ENCODE data around the gene SLC45A3. TPM values are rescaled to one million over a fixed set of nuclear protein-coding genes. Genes with fewer than 3 reads are reported as not detected.

Gene SLC45A3
- total RNA-seq, 1 donor from 2014 or later = 0.79 TPM

- no peaks in the 10 kb centered on the region for H3K36me3 ChIP-seq (ENCODE audit: control insufficient read depth, insufficient read depth, low read length)
- H3K4me3 ChIP-seq (ENCODE audit: low read depth, low read length) = no peak overlapping the region
- H3K27me3 ChIP-seq (ENCODE audit: control insufficient read depth, insufficient read depth, low read length) = no peaks in the 10 kb centered on the region
- DNase-seq (ENCODE audit: low read depth) (no peak), FAIRE-seq (no peak)
- TF ChIP-seq CTCF (IDR thresholded peaks at IDR 0.05; ENCODE audit: insufficient read depth, low read length, severe bottlenecking) = no peak
These were observed 19.9 kb downstream of the SLC45A3 start for GRCh38 chr1:205660361-205660760.

- Histone ChIP-seq H3K27me3 (ENCODE audit: control insufficient read depth, insufficient read depth, low read length) (no peaks in the 10 kb centered on the region), H3K36me3 (ENCODE audit: control insufficient read depth, insufficient read depth, low read length) (no peaks in the 10 kb centered on the region), H3K4me3 (ENCODE audit: low read depth, low read length) (no peak overlapping the region)
- peak; percentile 39 for DNase-seq (ENCODE audit: low read depth)
- FAIRE-seq = no peak
- peak; percentile 91 for TF ChIP-seq CTCF (IDR thresholded peaks at IDR 0.05; ENCODE audit: insufficient read depth, low read length, severe bottlenecking)
These were observed 21.2 kb downstream of the SLC45A3 start for GRCh38 chr1:205658943-205659581.

GRCh38 chr1:205656236-205656635 is 24.1 kb downstream of the SLC45A3 start:
- H3K36me3 ChIP-seq (ENCODE audit: control insufficient read depth, insufficient read depth, low read length) = no peaks in the 10 kb centered on the region
- no peak overlapping the region for H3K4me3 ChIP-seq (ENCODE audit: low read depth, low read length)
- TF ChIP-seq CTCF (IDR thresholded peaks at IDR 0.05; ENCODE audit: insufficient read depth, low read length, severe bottlenecking) = no peak
- no peak for DNase-seq (ENCODE audit: low read depth)
- H3K27me3 ChIP-seq (ENCODE audit: control insufficient read depth, insufficient read depth, low read length) = no peaks in the 10 kb centered on the region
- no peak for FAIRE-seq

GRCh38 chr1:205652984-205653383 is 27.3 kb downstream of the SLC45A3 start:
- FAIRE-seq = no peak

GRCh38 chr1:205650241-205650640 is 30.1 kb downstream of the SLC45A3 start:
- Histone ChIP-seq H3K36me3 (ENCODE audit: control insufficient read depth, insufficient read depth, low read length) (no peaks in the 10 kb centered on the region), H3K27me3 (ENCODE audit: control insufficient read depth, insufficient read depth, low read length) (no peaks in the 10 kb centered on the region), H3K4me3 (ENCODE audit: low read depth, low read length) (no peak overlapping the region)
- DNase-seq (ENCODE audit: low read depth) = no peak
- FAIRE-seq = no peak
- TF ChIP-seq CTCF (IDR thresholded peaks at IDR 0.05; ENCODE audit: insufficient read depth, low read length, severe bottlenecking) = no peak

More at GRCh38 chr1:205652984-205653383, 27.3 kb downstream of the SLC45A3 start:
- H3K4me3 ChIP-seq (ENCODE audit: low read depth, low read length) = no peak overlapping the region
- TF ChIP-seq CTCF (IDR thresholded peaks at IDR 0.05; ENCODE audit: insufficient read depth, low read length, severe bottlenecking) = no peak
- no peaks in the 10 kb centered on the region for H3K27me3 ChIP-seq (ENCODE audit: control insufficient read depth, insufficient read depth, low read length)
- H3K36me3 ChIP-seq (ENCODE audit: control insufficient read depth, insufficient read depth, low read length) = no peaks in the 10 kb centered on the region
- no peak for DNase-seq (ENCODE audit: low read depth)

- DNase-seq (ENCODE audit: low read depth) (no peak), FAIRE-seq (no peak)
- H3K27me3 ChIP-seq (ENCODE audit: control insufficient read depth, insufficient read depth, low read length) = no peaks in the 10 kb centered on the region
- H3K36me3 ChIP-seq (ENCODE audit: control insufficient read depth, insufficient read depth, low read length) = no peaks in the 10 kb centered on the region
- no peak for TF ChIP-seq CTCF (IDR thresholded peaks at IDR 0.05; ENCODE audit: insufficient read depth, low read length, severe bottlenecking)
- no peak overlapping the region for H3K4me3 ChIP-seq (ENCODE audit: low read depth, low read length)
These were observed 34.8 kb downstream of the SLC45A3 start for GRCh38 chr1:205645519-205645918.

All from bronchial epithelial cell (primary cell).